ENCODE measurements around the gene VWA3A. TPM values are rescaled to one million over a fixed set of nuclear protein-coding genes. Genes with fewer than 3 reads are reported as not detected.

The VWA3A gene
- total RNA-seq, 2 experiments from 2014 or later: 0.27 to 0.47 TPM

DNA sequence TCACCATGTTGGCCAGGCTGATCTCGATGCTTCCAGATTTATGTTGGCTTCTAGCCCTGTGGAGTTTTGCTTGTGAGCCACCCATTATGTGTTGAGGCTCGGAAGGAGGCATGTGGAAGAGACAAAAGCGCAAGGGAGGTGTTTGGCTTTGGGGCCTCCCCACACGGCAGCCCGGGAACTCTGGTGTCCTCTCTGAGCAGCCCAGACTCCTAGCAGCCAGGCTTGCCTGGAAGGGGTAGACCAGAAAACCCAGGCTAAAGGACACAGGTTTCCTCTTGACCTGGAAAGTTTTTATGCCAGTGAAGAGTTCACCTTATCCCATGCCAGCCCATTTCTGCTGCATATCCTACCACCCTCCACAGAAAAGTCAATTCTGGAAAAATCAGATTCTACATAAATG, 91.0 kb downstream of the VWA3A start:
- CTCF ChIA-PET: interaction anchor here (0.6 kb wide), 1 partner anchor 14 kb away, joined by 3 read pairs; no protein-coding TSS in a partner anchor
- H3K27me3 ChIP-seq (ENCODE audit: control insufficient read depth in 1 of 2, insufficient read depth in 2 of 2, low read length in 2 of 2): no peaks in the 10 kb centered on the region
- no peak overlapping the region for H3K27ac Mint-ChIP-seq
- H3K4me3 Mint-ChIP-seq: no peak overlapping the region
- no peak overlapping the region for H3K4me3 ChIP-seq (ENCODE audit: low read length)
- H3K27me3 Mint-ChIP-seq: no peaks in the 10 kb centered on the region
- H3K27ac ChIP-seq (ENCODE audit: low read depth in 1 of 2, low read length in 2 of 2): no peak overlapping the region
- POLR2A ChIA-PET: no interaction called here
- peaks cover 5% of the 10 kb centered on the region for H3K4me1 Mint-ChIP-seq (ENCODE audit: low read depth)
- H3K9me3 Mint-ChIP-seq: no peaks in the 10 kb centered on the region
- no peaks in the 10 kb centered on the region for H3K9me3 ChIP-seq (ENCODE audit: control insufficient read depth in 1 of 2, insufficient read depth in 1 of 2, low read length in 2 of 2)
- no peaks in the 10 kb centered on the region for H3K36me3 Mint-ChIP-seq (ENCODE audit: low read depth)
- intact Hi-C loops (cut with DNase I, micrococcal nuclease): loop anchor here (10.0 kb wide), 2 partner anchors 109 to 359 kb away; no protein-coding TSS in a partner anchor
- no peaks in the 10 kb centered on the region for H3K36me3 ChIP-seq (ENCODE audit: insufficient read depth, low read length)
- ATAC-seq (ENCODE audit: poor library complexity) (no peak), DNase-seq (no peak)
- peaks cover 14% of the 10 kb centered on the region for H3K4me1 ChIP-seq (ENCODE audit: insufficient read depth, low read length)
- TF ChIP-seq, protein P1, sequence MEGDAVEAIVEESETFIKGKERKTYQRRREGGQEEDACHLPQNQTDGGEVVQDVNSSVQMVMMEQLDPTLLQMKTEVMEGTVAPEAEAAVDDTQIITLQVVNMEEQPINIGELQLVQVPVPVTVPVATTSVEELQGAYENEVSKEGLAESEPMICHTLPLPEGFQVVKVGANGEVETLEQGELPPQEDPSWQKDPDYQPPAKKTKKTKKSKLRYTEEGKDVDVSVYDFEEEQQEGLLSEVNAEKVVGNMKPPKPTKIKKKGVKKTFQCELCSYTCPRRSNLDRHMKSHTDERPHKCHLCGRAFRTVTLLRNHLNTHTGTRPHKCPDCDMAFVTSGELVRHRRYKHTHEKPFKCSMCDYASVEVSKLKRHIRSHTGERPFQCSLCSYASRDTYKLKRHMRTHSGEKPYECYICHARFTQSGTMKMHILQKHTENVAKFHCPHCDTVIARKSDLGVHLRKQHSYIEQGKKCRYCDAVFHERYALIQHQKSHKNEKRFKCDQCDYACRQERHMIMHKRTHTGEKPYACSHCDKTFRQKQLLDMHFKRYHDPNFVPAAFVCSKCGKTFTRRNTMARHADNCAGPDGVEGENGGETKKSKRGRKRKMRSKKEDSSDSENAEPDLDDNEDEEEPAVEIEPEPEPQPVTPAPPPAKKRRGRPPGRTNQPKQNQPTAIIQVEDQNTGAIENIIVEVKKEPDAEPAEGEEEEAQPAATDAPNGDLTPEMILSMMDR (IDR thresholded peaks at IDR 0.05): no peak

DNA sequence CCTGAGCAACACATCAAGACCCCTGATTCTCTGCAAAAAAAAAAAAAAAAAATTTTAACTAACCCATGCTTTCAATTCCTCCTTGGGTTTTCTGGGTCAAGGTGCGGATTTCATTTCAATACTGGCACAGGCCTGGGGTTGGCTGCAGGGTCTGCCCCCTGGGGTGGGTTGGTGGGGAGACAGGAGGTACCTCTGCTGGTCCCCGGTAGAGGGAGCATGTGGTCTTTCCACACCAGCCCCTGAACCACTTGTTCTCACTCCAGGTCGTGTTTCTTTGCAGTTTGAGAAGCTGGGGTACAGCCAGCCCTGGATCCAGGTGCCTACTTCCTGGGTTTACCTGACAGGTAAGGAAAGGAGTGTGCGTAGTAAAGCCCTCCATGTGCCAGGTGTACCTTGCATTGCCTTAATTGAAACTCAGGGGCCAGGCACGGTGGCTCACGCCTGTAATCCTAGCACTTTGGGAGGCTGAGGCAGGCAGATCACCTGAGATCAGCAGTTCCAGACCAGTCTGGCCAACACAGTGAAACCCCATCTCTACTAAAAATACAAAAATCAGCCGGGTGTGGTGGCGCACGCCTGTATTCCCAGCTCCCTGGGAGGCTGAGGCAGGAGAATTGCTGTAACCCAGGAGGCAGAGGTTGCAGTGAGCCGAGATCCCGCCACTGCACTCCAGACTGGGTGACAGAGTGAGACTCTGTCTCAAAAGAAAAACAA, 91.7 kb downstream of the VWA3A start:
- Mint-ChIP-seq H3K27ac (no peak overlapping the region), H3K4me1 (ENCODE audit: low read depth) (peaks cover 12% of the 10 kb centered on the region), H3K9me3 (no peaks in the 10 kb centered on the region), H3K4me3 (no peak overlapping the region), H3K36me3 (ENCODE audit: low read depth) (no peaks in the 10 kb centered on the region), H3K27me3 (no peaks in the 10 kb centered on the region)
- ChIA-PET CTCF (interaction anchor here (0.8 kb wide), 1 partner anchor 12 kb away, joined by 6 read pairs; no protein-coding TSS in a partner anchor), POLR2A (interaction anchor here (0.8 kb wide), 1 partner anchor 11 kb away, joined by 3 read pairs; no protein-coding TSS in a partner anchor)
- no peak for ATAC-seq (ENCODE audit: poor library complexity)
- intact Hi-C loops (cut with DNase I, micrococcal nuclease): loop anchor here (10.0 kb wide), 2 partner anchors 109 to 359 kb away; no protein-coding TSS in a partner anchor
- TF ChIP-seq, protein P1 (IDR thresholded peaks at IDR 0.05): no peak
- no peak overlapping the region for H3K4me3 ChIP-seq (ENCODE audit: low read length)
- H3K9me3 ChIP-seq (ENCODE audit: control insufficient read depth in 1 of 2, insufficient read depth in 1 of 2, low read length in 2 of 2): no peaks in the 10 kb centered on the region
- H3K27ac ChIP-seq (ENCODE audit: low read depth in 1 of 2, low read length in 2 of 2): no peak overlapping the region
- peak in 3 of 14 experiments; percentile 32 to 56 (median 54) for DNase-seq
- H3K4me1 ChIP-seq (ENCODE audit: insufficient read depth, low read length): peaks cover 22% of the 10 kb centered on the region
- H3K36me3 ChIP-seq (ENCODE audit: insufficient read depth, low read length): no peaks in the 10 kb centered on the region
- no peaks in the 10 kb centered on the region for H3K27me3 ChIP-seq (ENCODE audit: control insufficient read depth in 1 of 2, insufficient read depth in 2 of 2, low read length in 2 of 2)

DNA sequence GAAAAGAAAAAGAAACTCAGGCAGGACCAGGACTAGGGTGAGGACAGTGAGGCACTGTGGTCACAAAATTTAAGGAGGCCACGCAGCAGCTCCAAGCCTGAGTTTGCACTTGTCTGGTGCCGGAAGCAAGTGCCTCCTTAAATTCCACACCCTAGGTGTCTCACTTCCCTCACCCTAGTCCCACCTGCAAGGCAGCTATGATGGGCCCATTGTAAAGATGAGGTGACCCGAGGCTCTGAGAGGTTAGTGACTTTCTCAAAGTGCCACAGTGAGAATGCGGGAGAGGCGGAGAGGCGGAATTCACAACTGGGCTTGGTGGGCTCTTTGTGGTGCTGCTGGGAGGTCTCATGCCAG, 92.3 kb downstream of the VWA3A start:
- H3K36me3 ChIP-seq (ENCODE audit: insufficient read depth, low read length): no peaks in the 10 kb centered on the region
- H3K4me3 ChIP-seq (ENCODE audit: low read length): no peak overlapping the region
- H3K36me3 Mint-ChIP-seq (ENCODE audit: low read depth): no peaks in the 10 kb centered on the region
- TF ChIP-seq, protein P1 (IDR thresholded peaks at IDR 0.05): no peak
- no peak overlapping the region for H3K27ac Mint-ChIP-seq
- ATAC-seq (ENCODE audit: poor library complexity) (no peak), DNase-seq (no peak)
- intact Hi-C loops (cut with DNase I, micrococcal nuclease): loop anchor here (10.0 kb wide), 2 partner anchors 110 to 360 kb away; no protein-coding TSS in a partner anchor
- H3K9me3 Mint-ChIP-seq: no peaks in the 10 kb centered on the region
- H3K4me1 Mint-ChIP-seq (ENCODE audit: low read depth): peaks cover 18% of the 10 kb centered on the region
- H3K4me3 Mint-ChIP-seq: no peak overlapping the region
- no peak overlapping the region for H3K27ac ChIP-seq (ENCODE audit: low read depth in 1 of 2, low read length in 2 of 2)
- CTCF ChIA-PET: interaction anchor here (0.8 kb wide), 1 partner anchor 11 kb away, joined by 6 read pairs; no protein-coding TSS in a partner anchor
- POLR2A ChIA-PET: interaction anchor here (0.8 kb wide), 1 partner anchor 11 kb away, joined by 3 read pairs; no protein-coding TSS in a partner anchor
- no peaks in the 10 kb centered on the region for H3K9me3 ChIP-seq (ENCODE audit: control insufficient read depth in 1 of 2, insufficient read depth in 1 of 2, low read length in 2 of 2)
- peaks cover 27% of the 10 kb centered on the region for H3K4me1 ChIP-seq (ENCODE audit: insufficient read depth, low read length)
- H3K27me3 Mint-ChIP-seq: no peaks in the 10 kb centered on the region
- no peaks in the 10 kb centered on the region for H3K27me3 ChIP-seq (ENCODE audit: control insufficient read depth in 1 of 2, insufficient read depth in 2 of 2, low read length in 2 of 2)

All from CD4-positive, alpha-beta T cell (primary cell).